PC-9 (cell line): ENCODE data around the gene MRPS23. TPM values are rescaled to one million over a fixed set of nuclear protein-coding genes. Genes with fewer than 3 reads are reported as not detected.
A peak's percentile ranks its signal among the peaks of the same experiment; 100 is the strongest.

Source experiments
- BruUV-seq: library from RNA; stranded (reverse); fragments of 400-500 nt; replicated peaks from 2 replicates; lab custom pipeline; 2021; lab: Mats Ljungman, UMichigan
- CTCF ChIA-PET: fragments of 300-600 bp; sonication (Branson Sonifier 250); formaldehyde crosslinking; loops from one replicate; lab custom pipeline; 2022; ENCODE audit warnings: antibody characterized with exemption; lab: Charles Lee
- POLR2A ChIA-PET: fragments of 300-600 bp; sonication (Branson Sonifier 250); formaldehyde crosslinking; loops from one replicate; lab custom pipeline; 2022; ENCODE audit warnings: antibody characterized with exemption; ENCODE audit not compliant: unreplicated experiment; lab: Charles Lee
- DNase-seq, 2 experiments: peaks; one replicate each; pipeline versions ENCODE4 v3.0.0 to v3.0.0-alpha.2; 2015 to 2022; ENCODE audit warnings: mixed read lengths in 1 of 2
- H2AFZ ChIP-seq: fragments of 200-600 bp; sonication (generic); 2 replicates; pipeline ENCODE4 v1.8.1; 2017; ENCODE audit warnings: antibody characterized with exemption
- H3F3A ChIP-seq: fragments of 200-600 bp; sonication (generic); 2 replicates; pipeline ENCODE4 v1.8.1; 2017; ENCODE audit warnings: antibody characterized with exemption, mild to moderate bottlenecking, low read depth; ENCODE audit not compliant: insufficient read depth
- H3K27ac ChIP-seq: fragments of 200-600 bp; sonication (generic); 2 replicates; pipeline ENCODE4 v1.6.1; 2016; ENCODE audit warnings: mixed run types
- H3K27me3 ChIP-seq: fragments of 200-600 bp; sonication (generic); 2 replicates; pipeline ENCODE4 v1.6.1; 2016; ENCODE audit warnings: low read depth, mixed run types; ENCODE audit not compliant: insufficient read depth
- H3K36me3 ChIP-seq: fragments of 200-600 bp; sonication (generic); 2 replicates; pipeline ENCODE4 v1.6.1; 2016; ENCODE audit warnings: low read depth, mixed run types
- H3K4me1 ChIP-seq: fragments of 200-600 bp; sonication (generic); replicated peaks from 2 replicates; pipeline ENCODE4 v1.6.1; 2016; ENCODE audit warnings: mixed run types; ENCODE audit not compliant: insufficient read depth
- H3K4me2 ChIP-seq: fragments of 200-600 bp; sonication (generic); 2 replicates; pipeline ENCODE4 v1.6.1; 2017; ENCODE audit warnings: mixed run types
- H3K4me3 ChIP-seq: fragments of 200-600 bp; sonication (generic); 2 replicates; pipeline ENCODE4 v1.6.1; 2016; ENCODE audit warnings: mixed run types
- H3K79me2 ChIP-seq: fragments of 200-600 bp; sonication (generic); 2 replicates; pipeline ENCODE4 v1.6.1; 2017; ENCODE audit warnings: low read depth, mixed run types
- H3K9me2 ChIP-seq: fragments of 200-600 bp; sonication (generic); 2 replicates; pipeline ENCODE4 v1.8.1; 2017; ENCODE audit warnings: mild to moderate bottlenecking; ENCODE audit not compliant: insufficient read depth
- H3K9me3 ChIP-seq: fragments of 200-600 bp; sonication (generic); 2 replicates; pipeline ENCODE4 v1.8.1; 2016; ENCODE audit warnings: low read depth; ENCODE audit not compliant: insufficient read depth
- H4K20me1 ChIP-seq: fragments of 200-600 bp; sonication (generic); 2 replicates; pipeline ENCODE4 v1.8.1; 2017; ENCODE audit not compliant: insufficient read depth
- CTCF ChIP-seq: fragments of 200-600 bp; sonication (generic); conservative IDR thresholded peaks from 2 replicates; pipeline ENCODE4 v1.6.1; 2017; ENCODE audit warnings: mixed run types, antibody characterized with exemption, mild to moderate bottlenecking, moderate library complexity
- EZH2 ChIP-seq: fragments of 200-600 bp; sonication (generic); IDR thresholded peaks from 2 replicates; pipeline ENCODE4 v1.8.0; 2017; ENCODE audit warnings: antibody characterized with exemption, low read depth
- intact Hi-C: fragments of 100-400 bp; cut with micrococcal nuclease; formaldehyde crosslinking; loops from one replicate; pipeline ENCODE4 v1.10.0; 2022; ENCODE audit not compliant: unreplicated experiment
- total RNA-seq: library from RNA; stranded (reverse); gene quantifications from 2 replicates; pipeline ENCODE4 v1.2.3, GENCODE V29; 2021

MRPS23 gene
- total RNA-seq, 1 experiment from 2014 or later = 49.7 TPM

- POLR2A ChIA-PET = interaction anchor here (0.5 to 0.7 kb wide), 2 partner anchors 139 to 215 kb away, joined by 5 to 9 read pairs; partner anchors contain the start of genes DYNLL2 and SRSF1
- H3K9me2 ChIP-seq = no peaks in the 10 kb centered on the region
- CTCF ChIA-PET = interaction anchor here (1.4 kb wide), 1 partner anchor 122 kb away, joined by 3 read pairs; no protein-coding TSS in a partner anchor
- peak; percentile 79 to 82 for DNase-seq
- H2AFZ ChIP-seq = no peak overlapping the region
- no peaks in the 10 kb centered on the region for H3K27me3 ChIP-seq
- H3K36me3 ChIP-seq = no peaks in the 10 kb centered on the region
- H3K27ac ChIP-seq = peak overlapping the region; percentile 7; the same call in 1 of the 2 replicates
- TF ChIP-seq CTCF = no peak; the same call in 1 of the 2 replicates
- no peak for TF ChIP-seq EZH2
- no TSS peak for BruUV-seq
- intact Hi-C loops = no loop called here
- peaks cover 17% of the 10 kb centered on the region for H3K4me1 ChIP-seq
- no peak overlapping the region for H3K4me3 ChIP-seq
- H4K20me1 ChIP-seq = no peaks in the 10 kb centered on the region
- H3K4me2 ChIP-seq = peak overlapping the region; percentile 57
- H3K79me2 ChIP-seq = no peaks in the 10 kb centered on the region
- no peaks in the 10 kb centered on the region for H3K9me3 ChIP-seq
- H3F3A ChIP-seq = peaks cover 13% of the 10 kb centered on the region; the same call in 1 of the 2 replicates
Observed at GRCh38 chr17:57868007-57868909, 18.4 kb upstream of the MRPS23 start.

DNA sequence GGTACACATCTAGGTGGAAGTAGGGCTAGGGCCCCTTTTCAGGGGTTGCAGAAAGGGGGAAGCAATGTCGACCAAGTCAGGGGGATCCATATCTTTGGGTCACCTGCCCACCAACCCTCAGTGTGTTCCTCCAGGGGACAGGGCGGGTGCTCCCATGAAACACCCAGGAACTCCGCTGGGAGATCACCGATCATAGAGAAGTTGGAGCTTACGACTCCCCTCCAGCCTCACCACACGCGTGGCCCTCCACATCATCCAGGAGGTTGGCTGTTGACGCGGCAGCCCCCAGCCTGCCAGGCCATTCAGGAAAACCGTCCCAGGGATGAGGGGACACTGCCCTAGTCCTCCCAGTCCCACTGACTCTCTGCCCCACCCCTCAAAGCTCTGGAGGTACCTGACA is 17.3 kb upstream of the MRPS23 start:
- DNase-seq = no peak
- peaks cover 18% of the 10 kb centered on the region for H3K4me1 ChIP-seq
- H3K9me2 ChIP-seq = no peaks in the 10 kb centered on the region
- no peaks in the 10 kb centered on the region for H4K20me1 ChIP-seq
- ChIA-PET CTCF (interaction anchor here (1.4 kb wide), 1 partner anchor 123 kb away, joined by 3 read pairs; no protein-coding TSS in a partner anchor), POLR2A (no interaction called here)
- no peaks in the 10 kb centered on the region for H3K9me3 ChIP-seq
- H3K4me2 ChIP-seq = no peak overlapping the region
- H3K79me2 ChIP-seq = no peaks in the 10 kb centered on the region
- intact Hi-C loops = no loop called here
- no peaks in the 10 kb centered on the region for H3K27me3 ChIP-seq
- H3K36me3 ChIP-seq = no peaks in the 10 kb centered on the region
- no peak overlapping the region for H2AFZ ChIP-seq
- TF ChIP-seq CTCF (no peak), EZH2 (no peak)
- no peak overlapping the region for H3K27ac ChIP-seq
- peaks cover 18% of the 10 kb centered on the region; the same call in 1 of the 2 replicates for H3F3A ChIP-seq
- no peak overlapping the region for H3K4me3 ChIP-seq
- BruUV-seq = no TSS peak

DNA sequence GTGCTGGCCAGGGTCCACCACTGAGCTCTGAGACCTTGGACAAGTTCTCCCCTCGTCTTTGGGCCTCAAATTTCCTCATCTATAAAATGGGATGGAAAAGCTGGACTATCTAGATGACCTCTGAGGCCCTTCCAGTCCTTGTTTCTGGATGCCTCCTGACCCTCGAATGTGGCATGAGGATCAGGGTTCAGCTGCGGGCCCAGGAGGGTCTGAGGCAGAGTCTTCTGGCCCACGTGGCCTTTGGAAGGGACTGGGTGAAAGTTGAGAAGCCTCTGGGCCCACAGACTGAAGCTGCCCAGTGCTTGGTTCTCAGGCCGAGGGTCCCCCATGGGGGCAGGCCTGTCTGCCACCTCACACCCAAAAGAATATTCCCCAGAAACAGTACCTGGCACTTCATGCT is 16.9 kb upstream of the MRPS23 start:
- Histone ChIP-seq H3K9me3 (no peaks in the 10 kb centered on the region), H3K4me2 (no peak overlapping the region), H3F3A (peaks cover 18% of the 10 kb centered on the region; the same call in 1 of the 2 replicates), H3K27ac (no peak overlapping the region), H3K79me2 (no peaks in the 10 kb centered on the region), H2AFZ (no peak overlapping the region), H4K20me1 (no peaks in the 10 kb centered on the region), H3K9me2 (no peaks in the 10 kb centered on the region), H3K36me3 (no peaks in the 10 kb centered on the region), H3K4me1 (peaks cover 21% of the 10 kb centered on the region), H3K27me3 (no peaks in the 10 kb centered on the region), H3K4me3 (no peak overlapping the region)
- DNase-seq = no peak
- intact Hi-C loops = no loop called here
- BruUV-seq = no TSS peak
- ChIA-PET CTCF (interaction anchor here (1.4 kb wide), 1 partner anchor 124 kb away, joined by 3 read pairs; no protein-coding TSS in a partner anchor), POLR2A (no interaction called here)
- no peak for TF ChIP-seq CTCF
- TF ChIP-seq EZH2 = no peak
